RWPE1 (cell line): Measurements from ENCODE around the gene MYH13.

Experiments used
- CTCF ChIA-PET: fragments of 350-600 bp; sonication (Branson Sonifier 250); formaldehyde crosslinking; extraction: SDS; loops from one replicate; lab custom pipeline; 2021; lab: Yijun Ruan, JAX
- POLR2A ChIA-PET: fragments of 400-600 bp; formaldehyde crosslinking; extraction: SDS; loops from one replicate; lab custom pipeline; 2020; ENCODE audit warnings: antibody characterized with exemption; ENCODE audit not compliant: low non-redundant PET; lab: Yijun Ruan, JAX
- DNase-seq: peaks from one replicate; pipeline ENCODE4 v3.0.0; 2012; ENCODE audit warnings: low spot score
- H3K27ac ChIP-seq: fragments of 450-650 bp; 2 replicates; pipeline ENCODE4 v1.5.1; 2017
- CTCF ChIP-seq: fragments of 450-650 bp; conservative IDR thresholded peaks from 2 replicates; pipeline ENCODE4 v1.5.1; 2017; ENCODE audit warnings: low read depth, mild to moderate bottlenecking

Gene MYH13

DNA sequence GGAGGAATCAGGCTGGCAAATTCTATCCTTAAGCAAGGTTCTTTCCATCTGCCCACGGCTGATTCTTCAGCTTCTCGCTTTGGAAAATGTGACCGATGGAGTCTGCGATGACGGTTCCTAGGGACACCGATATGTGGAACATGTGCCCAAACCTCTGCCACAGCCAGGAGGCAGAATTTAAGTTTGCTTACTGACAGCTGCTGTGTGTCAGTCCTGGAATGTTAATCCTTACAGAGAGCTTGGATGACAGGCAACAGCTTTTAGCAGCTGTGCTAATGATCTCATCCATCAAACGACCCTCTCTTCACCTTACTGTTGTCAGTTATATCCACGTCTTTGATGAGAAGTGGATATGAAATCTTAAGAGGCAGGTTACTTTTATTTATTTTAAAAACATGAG lies 11.4 kb upstream of the MYH13 start:
- ChIA-PET POLR2A (no interaction called here), CTCF (no interaction called here)
- H3K27ac ChIP-seq: no peak overlapping the region
- no peak for DNase-seq
- TF ChIP-seq CTCF: no peak

DNA sequence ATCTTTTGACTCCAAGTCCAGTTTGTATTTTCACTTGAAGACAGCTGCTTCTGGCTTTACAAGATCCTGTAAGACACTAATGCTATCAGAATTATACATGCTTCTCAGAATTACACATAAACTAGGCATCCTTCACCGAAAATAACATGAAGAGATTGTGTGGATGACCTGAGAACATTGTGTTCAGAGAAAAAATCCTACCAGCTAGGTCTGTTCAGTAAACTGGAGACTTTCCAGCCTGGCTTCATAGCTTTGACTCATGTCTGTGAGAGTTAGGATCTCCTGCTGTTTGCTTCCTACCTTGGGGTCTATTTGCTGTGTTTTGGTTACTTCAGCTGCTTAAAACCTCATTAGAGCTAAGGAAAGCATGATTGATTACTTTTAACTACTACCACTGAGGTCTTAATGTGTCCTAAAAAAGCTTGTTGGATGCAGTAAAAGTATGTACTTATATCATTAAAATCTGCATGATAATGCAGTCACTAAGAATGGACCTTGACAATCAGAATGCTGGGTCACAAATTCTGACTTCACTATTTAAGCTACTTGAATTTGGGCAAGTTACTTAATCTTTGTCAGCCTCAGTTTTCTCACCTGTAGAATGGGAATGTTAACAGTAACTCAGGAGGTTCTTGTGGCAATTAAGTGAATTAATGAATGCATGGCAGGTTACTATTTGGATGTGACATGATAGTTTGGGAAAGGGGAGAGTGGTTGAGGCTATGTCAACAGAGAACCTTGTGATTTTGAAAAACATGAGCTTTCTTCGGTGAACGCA lies 8.0 kb upstream of the MYH13 start:
- CTCF ChIA-PET: no interaction called here
- POLR2A ChIA-PET: no interaction called here
- no peak for TF ChIP-seq CTCF
- H3K27ac ChIP-seq: no peak overlapping the region
- DNase-seq: no peak

DNA sequence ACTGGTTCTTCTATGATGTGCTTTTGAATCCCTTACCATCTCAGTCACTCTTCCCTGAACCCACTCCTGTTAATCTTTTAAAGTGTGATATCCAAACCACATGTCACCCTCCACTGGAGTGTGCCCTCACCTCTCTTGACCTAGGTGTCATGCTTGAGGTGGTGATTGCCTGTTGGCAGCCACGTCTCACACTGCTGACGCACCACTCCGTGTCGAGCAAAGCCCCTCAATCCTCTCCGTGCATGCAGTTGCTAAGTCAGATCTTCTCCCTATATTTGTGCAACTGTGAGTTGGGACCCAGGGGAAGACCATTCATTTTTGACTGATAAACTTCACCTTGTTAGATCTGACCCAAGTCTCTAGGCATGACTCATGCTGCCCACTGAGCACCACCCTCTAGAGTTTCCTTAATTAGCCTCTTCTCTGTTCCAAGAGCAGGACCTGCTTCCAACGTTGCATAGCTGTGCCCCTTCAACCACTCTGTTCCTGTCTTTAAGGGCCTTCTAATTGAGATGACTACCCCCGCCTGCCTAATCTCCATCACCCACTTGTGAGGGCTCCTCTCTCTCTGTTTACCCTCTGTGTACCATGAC lies 2.7 kb downstream of the MYH13 start:
- ChIA-PET POLR2A (no interaction called here), CTCF (no interaction called here)
- no peak overlapping the region for H3K27ac ChIP-seq
- TF ChIP-seq CTCF: no peak
- DNase-seq: no peak

- CTCF ChIA-PET: interaction anchor here (0.6 to 0.9 kb wide), 2 partner anchors 15 to 152 kb away, joined by 3 read pairs; no protein-coding TSS in a partner anchor
- TF ChIP-seq CTCF: no peak
- DNase-seq: no peak
- no peak overlapping the region for H3K27ac ChIP-seq
- POLR2A ChIA-PET: no interaction called here
Measured at GRCh38 chr17:10369239-10369638, 3.6 kb downstream of the MYH13 start.

- H3K27ac ChIP-seq: no peak overlapping the region
- ChIA-PET POLR2A (no interaction called here), CTCF (interaction anchor here (0.6 kb wide), 1 partner anchor 151 kb away, joined by 3 read pairs; no protein-coding TSS in a partner anchor)
- DNase-seq: no peak
- TF ChIP-seq CTCF: no peak
Measured at GRCh38 chr17:10368561-10368960, 4.2 kb downstream of the MYH13 start.

DNA sequence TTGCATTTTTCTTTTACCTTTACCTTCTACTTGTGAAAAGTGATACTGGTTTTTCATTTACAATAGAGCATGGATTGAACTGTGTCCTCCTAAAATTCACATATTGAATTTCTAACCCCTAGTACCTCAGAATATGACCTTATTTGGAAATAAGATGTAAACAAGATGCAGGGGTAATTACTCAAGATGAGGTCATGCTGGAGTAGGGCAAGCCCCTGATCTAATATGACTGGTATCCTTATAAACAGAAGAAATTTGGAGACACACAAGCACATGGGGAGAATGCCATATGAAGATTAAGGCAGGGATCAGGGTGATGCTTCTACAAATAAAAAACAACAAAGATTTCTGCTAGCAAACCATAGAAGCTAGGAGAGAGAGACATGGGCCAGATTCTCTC lies 12.2 kb downstream of the MYH13 start:
- ChIA-PET CTCF (no interaction called here), POLR2A (no interaction called here)
- no peak for TF ChIP-seq CTCF
- H3K27ac ChIP-seq: no peak overlapping the region
- no peak for DNase-seq
